GM12878 (cell line): Measurements from ENCODE around the gene ZNF18. TPM values are rescaled to one million over a fixed set of nuclear protein-coding genes. Genes with fewer than 3 reads are reported as not detected.

ENCODE experiments used
- ATAC-seq: fragments of 200-7000 bp; cut with Tn5 transposase; 3 replicates; pipeline ENCODE4 v1.9.1; 2020; ENCODE audit warnings: mild to moderate bottlenecking, moderate library complexity
- BruUV-seq: library from RNA; stranded (reverse); fragments of 400-500 nt; replicated peaks from 2 replicates; lab custom pipeline; 2021; lab: Mats Ljungman, UMichigan
- CTCF ChIA-PET: fragments of 300-600 bp; sonication (Branson Sonifier 250); formaldehyde crosslinking; extraction: SDS; loops from one replicate; lab custom pipeline; 2021; ENCODE audit warnings: inconsistent platforms; lab: Yijun Ruan, JAX
- POLR2A ChIA-PET: fragments of 350-600 bp; formaldehyde crosslinking; extraction: SDS; loops from one replicate; lab custom pipeline; 2021; ENCODE audit warnings: inconsistent platforms; lab: Charles Lee
- RAD21 ChIA-PET: fragments of 300-600 bp; sonication (Branson Sonifier 250); formaldehyde crosslinking; loops from one replicate; lab custom pipeline; 2023; ENCODE audit warnings: antibody characterized with exemption; ENCODE audit not compliant: unreplicated experiment; lab: Charles Lee
- SMC1A ChIA-PET: fragments of 300-600 bp; sonication (Branson Sonifier 250); formaldehyde crosslinking; loops from one replicate; lab custom pipeline; 2023; ENCODE audit not compliant: unreplicated experiment, uncharacterized antibody; lab: Charles Lee
- DNase-seq: peaks from one replicate; pipeline ENCODE4 v3.0.0-alpha.2; 2011; ENCODE audit warnings: low read depth, low spot score
- FAIRE-seq: peaks from 3 replicates; lab custom pipeline; 2011; peaks lifted over from hg19 to GRCh38; lab: Jason Lieb, UNC
- H2AFZ ChIP-seq: 2 replicates; pipeline ENCODE4 v1.6.0; 2011; ENCODE audit warnings: low read depth, low read length, control low read depth; ENCODE audit not compliant: control insufficient read depth
- H3K27ac ChIP-seq: 2 replicates; pipeline ENCODE4 v1.5.1; 2011; ENCODE audit warnings: control low read depth; ENCODE audit not compliant: control insufficient read depth, insufficient read depth
- H3K27me3 ChIP-seq, 2 experiments: replicated peaks in 1 of 2; 2 replicates each; pipeline versions ENCODE4 v1.6.0 to v1.6.1; 2011; ENCODE audit warnings: low read length in 1 of 2; ENCODE audit not compliant: control insufficient read depth in 2 of 2, insufficient read depth in 2 of 2
- H3K36me3 ChIP-seq, 2 experiments: 2 replicates each; pipeline ENCODE4 v1.5.1; 2011; ENCODE audit warnings: low read length in 1 of 2; ENCODE audit not compliant: control insufficient read depth in 2 of 2, insufficient read depth in 2 of 2
- H3K4me1 ChIP-seq: 2 replicates; pipeline ENCODE4 v1.6.1; 2011; ENCODE audit warnings: mild to moderate bottlenecking, low read length, moderate library complexity, mixed read lengths; ENCODE audit not compliant: control insufficient read depth, insufficient read depth
- H3K4me2 ChIP-seq: 2 replicates; pipeline ENCODE4 v1.6.0; 2011; ENCODE audit warnings: control low read depth; ENCODE audit not compliant: control insufficient read depth, insufficient read depth
- H3K4me3 ChIP-seq: fragments of 200-600 bp; sonication (generic); 2 replicates; pipeline ENCODE4 v1.5.1; 2016
- H3K79me2 ChIP-seq: 2 replicates; pipeline ENCODE4 v1.6.0; 2011; ENCODE audit warnings: low read length; ENCODE audit not compliant: control insufficient read depth, insufficient read depth
- H3K9ac ChIP-seq: 2 replicates; pipeline ENCODE4 v1.8.0; 2011; ENCODE audit warnings: low read length, control low read depth, mixed read lengths; ENCODE audit not compliant: control insufficient read depth, insufficient read depth
- H3K9me3 ChIP-seq: replicated peaks from 3 replicates; pipeline ENCODE4 v1.5.1; 2011; ENCODE audit warnings: mild to moderate bottlenecking, low read length; ENCODE audit not compliant: control insufficient read depth, insufficient read depth
- H4K20me1 ChIP-seq: 2 replicates; pipeline ENCODE4 v1.6.0; 2011; ENCODE audit not compliant: control insufficient read depth, insufficient read depth
- ATF7 ChIP-seq: fragments of 450-650 bp; IDR thresholded peaks from 2 replicates; pipeline ENCODE4 v1.6.1; 2016; ENCODE audit warnings: low read depth, mild to moderate bottlenecking
- CEBPB ChIP-seq, 2 experiments: fragments of 150-350 bp in 1 of 2; IDR thresholded peaks; 2 replicates each; pipeline ENCODE4 v1.6.1; 2012 to 2014; ENCODE audit warnings: low read depth in 2 of 2, low read length in 2 of 2, borderline replicate concordance in 1 of 2, inconsistent platforms in 1 of 2
- FOS ChIP-seq: IDR thresholded peaks from 3 replicates; pipeline ENCODE4 v1.6.1; 2011; ENCODE audit warnings: borderline replicate concordance; ENCODE audit not compliant: insufficient read length; ENCODE audit errors: extremely low read depth
- IKZF1 ChIP-seq: fragments of 450-650 bp; conservative IDR thresholded peaks from 2 replicates; pipeline ENCODE4 v1.6.1; 2017; ENCODE audit warnings: antibody characterized with exemption, mild to moderate bottlenecking
- KAT2A ChIP-seq: conservative IDR thresholded peaks from 2 replicates; pipeline ENCODE4 v1.6.1; 2011; ENCODE audit warnings: low read depth, low read length; ENCODE audit not compliant: control insufficient read depth
- MEF2B ChIP-seq: fragments of 450-650 bp; IDR thresholded peaks from 2 replicates; pipeline ENCODE4 v1.6.1; 2018; ENCODE audit warnings: mild to moderate bottlenecking, moderate library complexity; ENCODE audit not compliant: partially characterized antibody, poor library complexity, severe bottlenecking
- POU2F2 ChIP-seq: IDR thresholded peaks from 3 replicates; pipeline ENCODE4 v1.6.1; 2011; ENCODE audit warnings: low read depth, mild to moderate bottlenecking, low read length, borderline replicate concordance
- SIX5 ChIP-seq: IDR thresholded peaks from 2 replicates; pipeline ENCODE4 v1.6.1; 2011; ENCODE audit warnings: mild to moderate bottlenecking, low read depth, low read length, moderate library complexity; ENCODE audit not compliant: severe bottlenecking
- SMAD1 ChIP-seq: fragments of 450-650 bp; IDR thresholded peaks from 2 replicates; pipeline ENCODE4 v1.6.1; 2018; ENCODE audit warnings: mild to moderate bottlenecking, low read depth; ENCODE audit not compliant: partially characterized antibody
- SMAD5 ChIP-seq: IDR thresholded peaks from 2 replicates; pipeline ENCODE4 v1.6.1; 2016; ENCODE audit warnings: antibody characterized with exemption, low read depth
- SMARCA5 ChIP-seq: fragments of 450-650 bp; IDR thresholded peaks from 2 replicates; pipeline ENCODE4 v1.6.1; 2017; ENCODE audit warnings: mild to moderate bottlenecking
- SP1 ChIP-seq: IDR thresholded peaks from one replicate; pipeline ENCODE4 v1.6.1; 2011; ENCODE audit warnings: low read depth, low read length
- TCF3 ChIP-seq: IDR thresholded peaks from 2 replicates; pipeline ENCODE4 v1.6.1; 2012; ENCODE audit warnings: low read depth, mild to moderate bottlenecking, low read length, borderline replicate concordance; ENCODE audit not compliant: insufficient read depth
- ZBED1 ChIP-seq: IDR thresholded peaks from 2 replicates; pipeline ENCODE4 v1.6.1; 2016; ENCODE audit warnings: borderline replicate concordance
- in situ Hi-C: fragments of 300-500 bp; cut with MboI; formaldehyde crosslinking; loops from 9 replicates; pipeline ENCODE4 v1.14.3; 2018; ENCODE audit warnings: mixed read lengths
- intact Hi-C: fragments of 100-400 bp; cut with micrococcal nuclease; formaldehyde crosslinking; loops from one replicate; pipeline ENCODE4 v1.14.2; 2022; ENCODE audit not compliant: unreplicated experiment
- polyA plus RNA-seq, 11 experiments: library from polyadenylated mRNA; depleted of rRNA in 4 of 11; unstranded in 6 of 11; stranded (reverse) in 5 of 11; fragments of >200 nt; fragmentation: Nextera tagmentation in 4 of 11; fragmentation: Illumina TruSeq in 1 of 11; extraction: Ambion mirVana in 4 of 11; extraction: Trizol in 1 of 11; gene quantifications; 1 replicate in 1 of 11; 2 replicates in 10 of 11; pipeline versions ENCODE4 v1.2.1 to v1.2.3, GENCODE V29; 2011 to 2016; ENCODE audit warnings: inconsistent platforms in 2 of 11, missing spikeins in 2 of 11, low read depth in 1 of 11
- total RNA-seq, 4 experiments: library from RNA; depleted of rRNA in 3 of 4; stranded (reverse); fragments of >200 nt in 3 of 4; fragmentation: Illumina TruSeq in 1 of 4; extraction: Trizol in 1 of 4; gene quantifications; 2 replicates each; pipeline versions ENCODE4 v1.2.1 to v1.2.3, GENCODE V29; 2013 to 2021
- TF ChIP-seq, protein P1 (sequence below): fragments of 450-650 bp; IDR thresholded peaks from 2 replicates; pipeline ENCODE4 v1.6.1; 2016; ENCODE audit warnings: mild to moderate bottlenecking
- TF ChIP-seq, protein P2 (sequence below): fragments of 450-650 bp; IDR thresholded peaks from 2 replicates; pipeline ENCODE4 v1.6.1; 2017; ENCODE audit warnings: mild to moderate bottlenecking, moderate library complexity
- TF ChIP-seq, protein P3 (sequence below): fragments of 450-650 bp; IDR thresholded peaks from 2 replicates; pipeline ENCODE4 v1.6.1; 2016; ENCODE audit warnings: mild to moderate bottlenecking
- TF ChIP-seq, protein P4 (sequence below): IDR thresholded peaks from 2 replicates; pipeline ENCODE4 v1.6.1; 2012; ENCODE audit warnings: low read depth, low read length, improper control_type of control experiment

Gene ZNF18
- total and polyA plus RNA-seq, 10 of the 15 experiments (the other 5 are each of a cell fraction or from before 2014, with no cell fraction given), result 4.6 to 10.2 (median 9.1) TPM

DNA sequence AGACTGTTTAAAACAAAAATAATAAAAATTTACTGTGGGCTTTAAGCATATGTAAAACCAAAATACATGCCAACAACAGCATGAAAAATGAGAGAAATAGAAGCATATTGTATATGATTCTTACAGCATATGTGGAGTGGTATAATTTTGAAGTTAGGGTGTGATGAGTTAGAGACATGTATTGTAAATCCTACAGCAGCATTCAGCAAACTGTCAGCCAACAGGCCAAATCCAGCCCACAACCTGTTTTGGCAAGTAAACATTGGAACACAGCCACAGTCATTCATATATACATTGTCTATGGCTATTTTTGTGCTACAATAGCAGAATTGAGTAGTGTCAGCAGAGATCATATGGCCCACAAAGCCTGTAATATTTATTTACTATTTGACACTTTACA lies 42.3 kb downstream of the ZNF18 start:
- CTCF ChIA-PET, result no interaction called here
- H3K27me3 ChIP-seq, result no peaks in the 10 kb centered on the region
- H3K4me1 ChIP-seq, result no peaks in the 10 kb centered on the region
- H3K36me3 ChIP-seq, result no peaks in the 10 kb centered on the region
- no TSS peak for BruUV-seq
- SMC1A ChIA-PET, result no interaction called here
- POLR2A ChIA-PET, result no interaction called here
- RAD21 ChIA-PET, result no interaction called here
- H3K9ac ChIP-seq, result no peak overlapping the region
- no peaks in the 10 kb centered on the region; the same call in 2 of the 3 replicates for H3K9me3 ChIP-seq
- no peak overlapping the region for H3K27ac ChIP-seq
- no peak overlapping the region for H2AFZ ChIP-seq
- H3K4me2 ChIP-seq, result no peak overlapping the region
- no peaks in the 10 kb centered on the region for H3K79me2 ChIP-seq
- no peak overlapping the region for H3K4me3 ChIP-seq
- TF ChIP-seq MEF2B (no peak), CEBPB (IDR thresholded peaks at IDR 0.05; ENCODE audit: borderline replicate concordance in 1 of 2, low read depth in 2 of 2, low read length in 2 of 2) (no peak), SMAD5 (no peak), ZBED1 (no peak), POU2F2 (no peak), IKZF1 (no peak), SP1 (no peak), SMAD1 (no peak), SIX5 (no peak), ATF7 (no peak), FOS (no peak), SMARCA5 (no peak), TCF3 (no peak), KAT2A (no peak)
- TF ChIP-seq, protein P1, sequence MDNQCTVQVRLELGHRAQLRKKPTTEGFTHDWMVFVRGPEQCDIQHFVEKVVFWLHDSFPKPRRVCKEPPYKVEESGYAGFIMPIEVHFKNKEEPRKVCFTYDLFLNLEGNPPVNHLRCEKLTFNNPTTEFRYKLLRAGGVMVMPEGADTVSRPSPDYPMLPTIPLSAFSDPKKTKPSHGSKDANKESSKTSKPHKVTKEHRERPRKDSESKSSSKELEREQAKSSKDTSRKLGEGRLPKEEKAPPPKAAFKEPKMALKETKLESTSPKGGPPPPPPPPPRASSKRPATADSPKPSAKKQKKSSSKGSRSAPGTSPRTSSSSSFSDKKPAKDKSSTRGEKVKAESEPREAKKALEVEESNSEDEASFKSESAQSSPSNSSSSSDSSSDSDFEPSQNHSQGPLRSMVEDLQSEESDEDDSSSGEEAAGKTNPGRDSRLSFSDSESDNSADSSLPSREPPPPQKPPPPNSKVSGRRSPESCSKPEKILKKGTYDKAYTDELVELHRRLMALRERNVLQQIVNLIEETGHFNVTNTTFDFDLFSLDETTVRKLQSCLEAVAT, result no peak
- TF ChIP-seq, protein P2, sequence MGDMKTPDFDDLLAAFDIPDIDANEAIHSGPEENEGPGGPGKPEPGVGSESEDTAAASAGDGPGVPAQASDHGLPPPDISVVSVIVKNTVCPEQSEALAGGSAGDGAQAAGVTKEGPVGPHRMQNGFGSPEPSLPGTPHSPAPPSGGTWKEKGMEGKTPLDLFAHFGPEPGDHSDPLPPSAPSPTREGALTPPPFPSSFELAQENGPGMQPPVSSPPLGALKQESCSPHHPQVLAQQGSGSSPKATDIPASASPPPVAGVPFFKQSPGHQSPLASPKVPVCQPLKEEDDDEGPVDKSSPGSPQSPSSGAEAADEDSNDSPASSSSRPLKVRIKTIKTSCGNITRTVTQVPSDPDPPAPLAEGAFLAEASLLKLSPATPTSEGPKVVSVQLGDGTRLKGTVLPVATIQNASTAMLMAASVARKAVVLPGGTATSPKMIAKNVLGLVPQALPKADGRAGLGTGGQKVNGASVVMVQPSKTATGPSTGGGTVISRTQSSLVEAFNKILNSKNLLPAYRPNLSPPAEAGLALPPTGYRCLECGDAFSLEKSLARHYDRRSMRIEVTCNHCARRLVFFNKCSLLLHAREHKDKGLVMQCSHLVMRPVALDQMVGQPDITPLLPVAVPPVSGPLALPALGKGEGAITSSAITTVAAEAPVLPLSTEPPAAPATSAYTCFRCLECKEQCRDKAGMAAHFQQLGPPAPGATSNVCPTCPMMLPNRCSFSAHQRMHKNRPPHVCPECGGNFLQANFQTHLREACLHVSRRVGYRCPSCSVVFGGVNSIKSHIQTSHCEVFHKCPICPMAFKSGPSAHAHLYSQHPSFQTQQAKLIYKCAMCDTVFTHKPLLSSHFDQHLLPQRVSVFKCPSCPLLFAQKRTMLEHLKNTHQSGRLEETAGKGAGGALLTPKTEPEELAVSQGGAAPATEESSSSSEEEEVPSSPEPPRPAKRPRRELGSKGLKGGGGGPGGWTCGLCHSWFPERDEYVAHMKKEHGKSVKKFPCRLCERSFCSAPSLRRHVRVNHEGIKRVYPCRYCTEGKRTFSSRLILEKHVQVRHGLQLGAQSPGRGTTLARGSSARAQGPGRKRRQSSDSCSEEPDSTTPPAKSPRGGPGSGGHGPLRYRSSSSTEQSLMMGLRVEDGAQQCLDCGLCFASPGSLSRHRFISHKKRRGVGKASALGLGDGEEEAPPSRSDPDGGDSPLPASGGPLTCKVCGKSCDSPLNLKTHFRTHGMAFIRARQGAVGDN, result no peak
- TF ChIP-seq, protein P3, sequence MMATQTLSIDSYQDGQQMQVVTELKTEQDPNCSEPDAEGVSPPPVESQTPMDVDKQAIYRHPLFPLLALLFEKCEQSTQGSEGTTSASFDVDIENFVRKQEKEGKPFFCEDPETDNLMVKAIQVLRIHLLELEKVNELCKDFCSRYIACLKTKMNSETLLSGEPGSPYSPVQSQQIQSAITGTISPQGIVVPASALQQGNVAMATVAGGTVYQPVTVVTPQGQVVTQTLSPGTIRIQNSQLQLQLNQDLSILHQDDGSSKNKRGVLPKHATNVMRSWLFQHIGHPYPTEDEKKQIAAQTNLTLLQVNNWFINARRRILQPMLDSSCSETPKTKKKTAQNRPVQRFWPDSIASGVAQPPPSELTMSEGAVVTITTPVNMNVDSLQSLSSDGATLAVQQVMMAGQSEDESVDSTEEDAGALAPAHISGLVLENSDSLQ, result no peak
- TF ChIP-seq, protein P4, sequence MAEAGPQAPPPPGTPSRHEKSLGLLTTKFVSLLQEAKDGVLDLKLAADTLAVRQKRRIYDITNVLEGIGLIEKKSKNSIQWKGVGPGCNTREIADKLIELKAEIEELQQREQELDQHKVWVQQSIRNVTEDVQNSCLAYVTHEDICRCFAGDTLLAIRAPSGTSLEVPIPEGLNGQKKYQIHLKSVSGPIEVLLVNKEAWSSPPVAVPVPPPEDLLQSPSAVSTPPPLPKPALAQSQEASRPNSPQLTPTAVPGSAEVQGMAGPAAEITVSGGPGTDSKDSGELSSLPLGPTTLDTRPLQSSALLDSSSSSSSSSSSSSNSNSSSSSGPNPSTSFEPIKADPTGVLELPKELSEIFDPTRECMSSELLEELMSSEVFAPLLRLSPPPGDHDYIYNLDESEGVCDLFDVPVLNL, result no peak
- TF ChIP-seq, all 136 proteins: peak for 0
- in situ Hi-C loops (no loop called here), intact Hi-C loops (no loop called here)
- ATAC-seq (no peak), FAIRE-seq (no peak), DNase-seq (no peak)
- no peaks in the 10 kb centered on the region for H4K20me1 ChIP-seq
